HepG2 (cell line): ENCODE data around the gene MAN2C1.
"Not testable (repeated sequence)": the region's sequence is repeated elsewhere in the genome, so short reads cannot be mapped to it uniquely, and the experiment has no call there.

Experiments used
- CTCF ChIP-seq: sonication (generic); formaldehyde crosslinking; IDR thresholded peaks from 2 replicates; pipeline ENCODE4 v1.5.0; 2020; ENCODE audit warnings: mild to moderate bottlenecking, missing genetic modification reagents, moderate library complexity
- KAT7 ChIP-seq: IDR thresholded peaks from 2 replicates; pipeline ENCODE4 v1.6.1; 2018; ENCODE audit warnings: borderline replicate concordance, missing compliant biosample characterization
- MYNN ChIP-seq: sonication (generic); formaldehyde crosslinking; IDR thresholded peaks from 2 replicates; pipeline ENCODE4 v1.4.0; 2020; ENCODE audit warnings: mild to moderate bottlenecking, low read depth, missing genetic modification reagents
- RFX1 ChIP-seq: fragments of 450-650 bp; IDR thresholded peaks from 2 replicates; pipeline ENCODE4 v1.6.1; 2017
- SETDB1 ChIP-seq: sonication (generic); formaldehyde crosslinking; IDR thresholded peaks from 2 replicates; pipeline ENCODE4 v1.5.1; 2020; ENCODE audit warnings: missing genetic modification reagents, mild to moderate bottlenecking, borderline replicate concordance
- TAF1 ChIP-seq: sonication (generic); formaldehyde crosslinking; IDR thresholded peaks from 2 replicates; pipeline ENCODE4 v1.4.0; 2020; ENCODE audit warnings: missing genetic modification reagents
- ZBTB33 ChIP-seq: sonication (generic); formaldehyde crosslinking; IDR thresholded peaks from 2 replicates; pipeline ENCODE4 v1.4.0; 2020; ENCODE audit warnings: missing genetic modification reagents
- ZBTB49 ChIP-seq: sonication (generic); formaldehyde crosslinking; IDR thresholded peaks from 2 replicates; pipeline ENCODE4 v1.4.0; 2020; ENCODE audit warnings: missing genetic modification reagents, borderline replicate concordance
- ZNF281 ChIP-seq: sonication (generic); formaldehyde crosslinking; IDR thresholded peaks from 2 replicates; pipeline ENCODE4 v1.4.0; 2020; ENCODE audit warnings: missing genetic modification reagents, borderline replicate concordance

GRCh38 chr15:75349351-75349669, 19.1 kb downstream of the MAN2C1 start:
- TF ChIP-seq ZBTB33; RFX1; MYNN (CRISPR knock-in tag); KAT7 (CRISPR knock-in tag); ZNF281; ZBTB49 (CRISPR knock-in tag); CTCF (CRISPR knock-in tag); SETDB1; TAF1 (CRISPR knock-in tag): not testable (repeated sequence)
